Measurements from ENCODE around the gene BABAM1.

BABAM1 gene

GRCh38 chr19:17327654-17328516 is 60.6 kb downstream of the BABAM1 start:
- TF ChIP-seq, protein P1, sequence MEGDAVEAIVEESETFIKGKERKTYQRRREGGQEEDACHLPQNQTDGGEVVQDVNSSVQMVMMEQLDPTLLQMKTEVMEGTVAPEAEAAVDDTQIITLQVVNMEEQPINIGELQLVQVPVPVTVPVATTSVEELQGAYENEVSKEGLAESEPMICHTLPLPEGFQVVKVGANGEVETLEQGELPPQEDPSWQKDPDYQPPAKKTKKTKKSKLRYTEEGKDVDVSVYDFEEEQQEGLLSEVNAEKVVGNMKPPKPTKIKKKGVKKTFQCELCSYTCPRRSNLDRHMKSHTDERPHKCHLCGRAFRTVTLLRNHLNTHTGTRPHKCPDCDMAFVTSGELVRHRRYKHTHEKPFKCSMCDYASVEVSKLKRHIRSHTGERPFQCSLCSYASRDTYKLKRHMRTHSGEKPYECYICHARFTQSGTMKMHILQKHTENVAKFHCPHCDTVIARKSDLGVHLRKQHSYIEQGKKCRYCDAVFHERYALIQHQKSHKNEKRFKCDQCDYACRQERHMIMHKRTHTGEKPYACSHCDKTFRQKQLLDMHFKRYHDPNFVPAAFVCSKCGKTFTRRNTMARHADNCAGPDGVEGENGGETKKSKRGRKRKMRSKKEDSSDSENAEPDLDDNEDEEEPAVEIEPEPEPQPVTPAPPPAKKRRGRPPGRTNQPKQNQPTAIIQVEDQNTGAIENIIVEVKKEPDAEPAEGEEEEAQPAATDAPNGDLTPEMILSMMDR (IDR thresholded peaks at IDR 0.05; ENCODE audit: low read depth, low read length, poor library complexity, severe bottlenecking), result no peak
- no peak for TF ChIP-seq EZH2phosphoT487 (IDR thresholded peaks at IDR 0.05; ENCODE audit: borderline replicate concordance, low read length)
- H3K27ac ChIP-seq (ENCODE audit: low read depth, low read length), result no peak overlapping the region
- peaks cover 5% of the 10 kb centered on the region; the same call in 1 of the 2 replicates for H3K9me3 ChIP-seq (ENCODE audit: control insufficient read depth, insufficient read depth, low read length)
- peak overlapping the region; percentile 49 for H3K4me3 ChIP-seq (ENCODE audit: low read length)
- peaks cover 5% of the 10 kb centered on the region for H3F3A ChIP-seq (ENCODE audit: control insufficient read depth, insufficient read depth)
- H3K79me2 ChIP-seq (ENCODE audit: control insufficient read depth, low read length), result no peaks in the 10 kb centered on the region
- H3K4me1 ChIP-seq (ENCODE audit: control insufficient read depth, low read length), result peaks cover 26% of the 10 kb centered on the region
- peaks cover 8% of the 10 kb centered on the region for H3K27me3 ChIP-seq (ENCODE audit: control insufficient read depth, low read length)
- H3K36me3 ChIP-seq (ENCODE audit: control insufficient read depth, low read length), result peaks cover 2% of the 10 kb centered on the region; the same call in 1 of the 2 replicates
- no peaks in the 10 kb centered on the region for H3K9me2 ChIP-seq (replicated peaks; ENCODE audit: control insufficient read depth, low read length)
- H3K4me2 ChIP-seq (ENCODE audit: low read length), result peak overlapping the region; percentile 57
- no peaks in the 10 kb centered on the region for H4K20me1 ChIP-seq (ENCODE audit: control insufficient read depth, insufficient read depth, low read depth, low read length)

Data from DOHH2 (cell line).